Stimulated activated CD4-positive, alpha-beta T cell treated with anti-CD3 and anti-CD28 coated beads, Interleukin-1b, Interleukin-23, amount 100 ng/mL, for 1 hour (primary cell): ENCODE measurements around the gene MAP2K5.

ENCODE experiments used
- DNase-seq, 2 donors: peaks; one replicate each; pipeline ENCODE4 v3.0.0-alpha.2; 2020; ENCODE audit warnings: low read depth in 2 of 2

Gene MAP2K5

GRCh38 chr15:67758619-67759300 lies 216.3 kb downstream of the MAP2K5 start:
- no peak for DNase-seq

GRCh38 chr15:67760901-67761300 lies 218.4 kb downstream of the MAP2K5 start:
- no peak for DNase-seq

- DNase-seq = no peak
Observed at GRCh38 chr15:67761343-67761742, 218.8 kb downstream of the MAP2K5 start.

GRCh38 chr15:67762610-67763368 lies 220.3 kb downstream of the MAP2K5 start:
- DNase-seq = peak in 1 of 2 donors; percentile 30

GRCh38 chr15:67765701-67766100 lies 223.2 kb downstream of the MAP2K5 start:
- DNase-seq = no peak

GRCh38 chr15:67766968-67767367 lies 224.5 kb downstream of the MAP2K5 start:
- DNase-seq = no peak

- DNase-seq = no peak
Observed at GRCh38 chr15:67768313-67768977, 225.9 kb downstream of the MAP2K5 start.

GRCh38 chr15:67769497-67770357 lies 227.2 kb downstream of the MAP2K5 start:
- no peak for DNase-seq

GRCh38 chr15:67770358-67770628 lies 227.8 kb downstream of the MAP2K5 start:
- DNase-seq = no peak

GRCh38 chr15:67771189-67771800 lies 228.8 kb downstream of the MAP2K5 start:
- no peak for DNase-seq

- DNase-seq = no peak
Observed at GRCh38 chr15:67774626-67775025, 232.1 kb downstream of the MAP2K5 start.

GRCh38 chr15:67775250-67775649 lies 232.7 kb downstream of the MAP2K5 start:
- DNase-seq = no peak

- DNase-seq = no peak
Observed at GRCh38 chr15:67775998-67776397, 233.5 kb downstream of the MAP2K5 start.

- DNase-seq = no peak
Observed at GRCh38 chr15:67776600-67776999, 234.1 kb downstream of the MAP2K5 start.

GRCh38 chr15:67777071-67777470 lies 234.6 kb downstream of the MAP2K5 start:
- no peak for DNase-seq

- no peak for DNase-seq
Observed at GRCh38 chr15:67777773-67778172, 235.3 kb downstream of the MAP2K5 start.

- DNase-seq = no peak
Observed at GRCh38 chr15:67778968-67779548, 236.6 kb downstream of the MAP2K5 start.

GRCh38 chr15:67779549-67780111 lies 237.1 kb downstream of the MAP2K5 start:
- no peak for DNase-seq

GRCh38 chr15:67781061-67781460 lies 238.6 kb downstream of the MAP2K5 start:
- DNase-seq = no peak

GRCh38 chr15:67781907-67782690 lies 239.6 kb downstream of the MAP2K5 start:
- DNase-seq = no peak
